Muscle of leg (tissue), 11 donors: ENCODE data around the gene ALDH16A1. TPM values are rescaled to one million over a fixed set of nuclear protein-coding genes. Genes with fewer than 3 reads are reported as not detected.

ENCODE experiments used
- DNase-seq: peaks from one replicate; pipeline ENCODE4 v3.0.0; 2013
- H3K27ac ChIP-seq: one replicate; pipeline ENCODE4 v1.5.1; 2013; ENCODE audit warnings: mild to moderate bottlenecking, low read length, control low read depth
- H3K27me3 ChIP-seq: one replicate; pipeline ENCODE4 v1.6.1; 2013; ENCODE audit warnings: low read length; ENCODE audit not compliant: control insufficient read depth, insufficient read depth
- H3K36me3 ChIP-seq: one replicate; pipeline ENCODE4 v1.6.1; 2013; ENCODE audit warnings: low read length; ENCODE audit not compliant: control insufficient read depth, insufficient read depth
- H3K4me1 ChIP-seq: one replicate; pipeline ENCODE4 v1.6.1; 2013; ENCODE audit warnings: low read length; ENCODE audit not compliant: control insufficient read depth, insufficient read depth
- H3K4me3 ChIP-seq: one replicate; pipeline ENCODE4 v1.5.1; 2013; ENCODE audit warnings: low read length, control low read depth
- H3K9me3 ChIP-seq: replicated peaks from 2 replicates; pipeline ENCODE4 v1.6.1; 2013; ENCODE audit warnings: low read depth, low read length; ENCODE audit not compliant: control insufficient read depth
- WGBS: methylation state at CpG from one replicate; pipeline ENCODE4 v1.1.5; 2013; ENCODE audit warnings: missing lambda C conversion rate; ENCODE audit not compliant: insufficient coverage; 5-methylcytosine and 5-hydroxymethylcytosine counted together
- polyA plus RNA-seq, 8 donors: library from polyadenylated mRNA; unstranded; fragments of 120-200 nt; gene quantifications; one replicate each; pipeline versions ENCODE4 v1.2.1 to v1.2.3, GENCODE V29; 2013; ENCODE audit warnings: inconsistent platforms in 1 of 8, low replicate concordance in 1 of 8; ENCODE audit not compliant: insufficient read length in 8 of 8, insufficient read depth in 1 of 8
- total RNA-seq: library from RNA; stranded (reverse); fragments of 120-200 nt; gene quantifications from one replicate; pipeline ENCODE4 v1.2.4, GENCODE V29; 2013

ALDH16A1 gene
- total and polyA plus RNA-seq, 9 donors, result 11.3 to 18.8 (median 14.2) TPM

GRCh38 chr19:49414256-49414655 lies 38.8 kb upstream of the ALDH16A1 start:
- H3K27ac ChIP-seq, result no peak overlapping the region
- no peak for DNase-seq
- H3K4me1 ChIP-seq, result peaks cover 17% of the 10 kb centered on the region
- no peaks in the 10 kb centered on the region for H3K36me3 ChIP-seq
- H3K27me3 ChIP-seq, result peaks cover 31% of the 10 kb centered on the region
- 73% methylated on average over 3 of the region's 3 CpGs for WGBS
- H3K4me3 ChIP-seq, result no peak overlapping the region
- H3K9me3 ChIP-seq, result no peaks in the 10 kb centered on the region

GRCh38 chr19:49415102-49415809 lies 37.8 kb upstream of the ALDH16A1 start:
- H3K4me3 ChIP-seq, result no peak overlapping the region
- peaks cover 17% of the 10 kb centered on the region for H3K4me1 ChIP-seq
- no peaks in the 10 kb centered on the region for H3K9me3 ChIP-seq
- H3K36me3 ChIP-seq, result no peaks in the 10 kb centered on the region
- WGBS, result 52% methylated on average over 8 of the region's 15 CpGs
- no peak for DNase-seq
- H3K27ac ChIP-seq, result no peak overlapping the region
- H3K27me3 ChIP-seq, result peaks cover 39% of the 10 kb centered on the region

DNA sequence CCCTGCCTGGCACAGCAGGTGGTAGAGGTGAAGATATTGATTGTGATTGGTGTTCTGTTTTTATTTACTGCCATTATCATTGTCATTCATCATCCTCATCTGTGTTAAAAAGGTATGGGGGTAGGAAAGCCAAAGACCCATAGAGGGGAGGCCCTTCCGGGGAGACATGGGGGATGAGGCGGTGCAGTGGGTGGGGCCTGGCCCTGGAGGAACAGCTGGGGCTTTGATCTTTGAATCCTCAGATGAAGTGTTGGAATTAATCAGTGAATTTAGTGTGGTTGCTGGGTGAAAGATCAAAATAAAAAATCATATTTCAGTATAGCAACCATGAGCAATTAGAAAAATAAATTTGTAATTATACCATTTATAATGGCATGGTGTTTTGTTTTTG lies 37.2 kb upstream of the ALDH16A1 start:
- WGBS, result no CpG with 5 or more reads among the region's 2 CpGs
- peaks cover 17% of the 10 kb centered on the region for H3K4me1 ChIP-seq
- no peak for DNase-seq

GRCh38 chr19:49417088-49417487 lies 35.9 kb upstream of the ALDH16A1 start:
- H3K9me3 ChIP-seq, result no peaks in the 10 kb centered on the region
- no peak for DNase-seq
- H3K27ac ChIP-seq, result no peak overlapping the region
- no peak overlapping the region for H3K4me3 ChIP-seq
- H3K4me1 ChIP-seq, result peaks cover 21% of the 10 kb centered on the region
- peaks cover 55% of the 10 kb centered on the region for H3K27me3 ChIP-seq
- H3K36me3 ChIP-seq, result no peaks in the 10 kb centered on the region
- 26% methylated on average over 2 of the region's 7 CpGs for WGBS

More for the DNA sequence above, 37.2 kb upstream of the ALDH16A1 start:
- H3K27ac ChIP-seq, result no peak overlapping the region
- H3K36me3 ChIP-seq, result no peaks in the 10 kb centered on the region
- no peaks in the 10 kb centered on the region for H3K9me3 ChIP-seq
- H3K27me3 ChIP-seq, result peaks cover 44% of the 10 kb centered on the region
- H3K4me3 ChIP-seq, result no peak overlapping the region

DNA sequence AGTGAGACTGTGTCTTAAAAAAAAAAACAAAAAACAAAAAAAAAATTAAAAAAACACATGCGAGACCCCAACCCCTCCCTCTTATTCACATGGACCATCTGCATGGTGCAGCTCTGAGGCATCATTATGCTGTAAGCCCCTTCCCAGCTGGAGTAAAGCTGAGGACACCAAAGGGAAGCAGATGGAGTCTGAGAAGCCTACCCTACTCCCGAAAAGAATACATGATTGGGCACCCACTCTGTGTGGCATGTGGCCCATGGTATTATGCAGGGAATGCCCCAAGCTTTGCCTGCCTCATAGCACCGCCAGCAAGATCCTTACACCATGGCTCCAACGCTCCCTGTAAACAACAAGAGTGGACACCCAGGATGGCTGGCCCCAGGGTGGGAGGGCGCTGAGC lies 34.5 kb upstream of the ALDH16A1 start:
- DNase-seq, result no peak
- H3K27ac ChIP-seq, result no peak overlapping the region
- no peak overlapping the region for H3K4me3 ChIP-seq
- H3K27me3 ChIP-seq, result peaks cover 69% of the 10 kb centered on the region
- WGBS, result 100% methylated on average over 1 of the region's 5 CpGs
- no peaks in the 10 kb centered on the region for H3K36me3 ChIP-seq
- H3K4me1 ChIP-seq, result peaks cover 21% of the 10 kb centered on the region
- no peaks in the 10 kb centered on the region for H3K9me3 ChIP-seq

DNA sequence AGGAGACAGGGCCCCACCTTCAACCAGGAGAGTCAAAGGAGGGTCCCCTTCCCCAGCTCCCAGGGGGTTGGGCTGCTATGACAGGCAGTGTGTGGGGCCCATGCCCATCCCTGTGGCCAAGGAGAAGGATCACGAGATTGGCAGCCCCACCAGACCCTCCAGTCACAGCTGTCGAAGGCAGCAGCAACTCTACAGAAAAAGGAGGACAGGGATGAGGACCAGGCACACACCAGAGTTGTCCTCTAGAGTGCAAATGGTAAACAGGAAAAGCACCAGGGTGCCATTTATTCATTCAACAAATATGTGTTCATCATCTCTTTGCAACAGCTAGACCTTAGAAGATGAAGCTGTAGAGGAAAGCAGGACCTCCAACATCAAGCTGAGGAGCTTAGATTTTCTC lies 33.9 kb upstream of the ALDH16A1 start:
- Histone ChIP-seq H3K4me1 (peaks cover 15% of the 10 kb centered on the region), H3K27ac (no peak overlapping the region), H3K9me3 (no peaks in the 10 kb centered on the region), H3K27me3 (peaks cover 76% of the 10 kb centered on the region), H3K4me3 (no peak overlapping the region), H3K36me3 (no peaks in the 10 kb centered on the region)
- WGBS, result 80% methylated on average over 1 of the region's 2 CpGs
- no peak for DNase-seq

DNA sequence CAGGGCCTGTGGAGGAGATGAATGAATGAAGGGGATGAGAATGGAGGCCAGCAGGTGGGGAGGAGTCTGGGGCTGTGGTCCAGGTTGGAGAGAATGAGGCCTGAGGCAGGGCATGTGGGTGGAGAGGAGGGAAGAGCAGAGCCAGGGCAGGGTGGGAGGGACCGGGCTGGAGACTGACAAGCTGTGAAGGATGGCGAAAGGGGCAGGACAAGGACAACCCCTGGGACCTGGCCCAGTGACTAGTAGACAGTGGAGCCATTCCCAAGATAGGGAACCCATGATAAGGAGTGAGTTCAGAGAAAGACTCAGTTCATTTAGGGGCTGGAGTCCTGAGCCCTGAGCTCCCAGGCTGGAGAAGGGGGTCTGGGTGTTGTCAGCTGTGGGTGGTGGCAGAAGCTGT lies 32.8 kb upstream of the ALDH16A1 start:
- no peak overlapping the region for H3K27ac ChIP-seq
- H3K4me1 ChIP-seq, result peaks cover 15% of the 10 kb centered on the region
- no peak overlapping the region for H3K4me3 ChIP-seq
- no peaks in the 10 kb centered on the region for H3K36me3 ChIP-seq
- no peaks in the 10 kb centered on the region for H3K9me3 ChIP-seq
- no peak for DNase-seq
- 56% methylated on average over 2 of the region's 2 CpGs for WGBS
- H3K27me3 ChIP-seq, result peaks cover 87% of the 10 kb centered on the region

DNA sequence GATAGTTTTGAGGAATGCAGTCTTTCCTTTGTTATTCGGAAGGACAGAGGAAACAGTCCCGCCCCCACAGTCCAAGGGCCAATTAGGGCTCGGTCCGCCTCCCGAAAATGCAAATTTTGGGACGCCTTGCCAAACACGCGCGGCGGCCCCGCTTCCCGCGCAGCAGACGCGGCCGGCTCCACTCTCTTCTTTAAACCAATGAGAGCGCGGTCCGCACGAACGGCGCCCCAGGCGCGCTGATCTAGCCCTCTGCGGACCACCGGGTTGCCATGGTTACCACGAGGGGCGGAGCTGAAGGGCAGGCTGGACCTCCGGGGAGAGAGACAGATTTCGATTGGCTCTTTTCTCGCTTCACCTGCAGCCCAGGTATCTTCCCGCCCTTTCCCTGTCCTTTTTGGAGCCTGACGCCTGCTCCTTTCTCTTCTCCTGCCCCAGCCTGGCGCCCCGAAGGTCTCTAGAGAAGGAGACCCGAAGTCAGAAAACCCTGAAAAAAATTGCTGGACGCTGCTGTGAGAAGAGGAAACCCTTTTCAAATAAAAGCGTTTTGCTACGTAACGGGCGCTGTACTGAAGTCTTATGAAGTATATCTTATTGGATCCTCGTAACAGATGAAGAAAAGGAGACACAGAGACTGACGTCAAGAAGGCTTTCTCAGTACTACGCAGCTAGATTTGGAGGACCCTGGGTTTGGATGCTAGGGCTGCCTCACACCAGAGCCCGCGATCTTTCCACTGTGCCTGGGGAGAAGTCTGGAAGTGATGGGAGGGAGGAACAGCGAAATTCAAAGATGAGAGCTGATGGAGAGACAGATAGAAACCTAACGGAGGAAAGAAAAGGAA lies 31.8 kb upstream of the ALDH16A1 start:
- Histone ChIP-seq H3K4me1 (peaks cover 18% of the 10 kb centered on the region), H3K9me3 (no peaks in the 10 kb centered on the region), H3K36me3 (no peaks in the 10 kb centered on the region), H3K27me3 (peaks cover 97% of the 10 kb centered on the region), H3K4me3 (no peak overlapping the region), H3K27ac (no peak overlapping the region)
- 8% methylated on average over 40 of the region's 48 CpGs for WGBS
- DNase-seq, result peak; percentile 81

DNA sequence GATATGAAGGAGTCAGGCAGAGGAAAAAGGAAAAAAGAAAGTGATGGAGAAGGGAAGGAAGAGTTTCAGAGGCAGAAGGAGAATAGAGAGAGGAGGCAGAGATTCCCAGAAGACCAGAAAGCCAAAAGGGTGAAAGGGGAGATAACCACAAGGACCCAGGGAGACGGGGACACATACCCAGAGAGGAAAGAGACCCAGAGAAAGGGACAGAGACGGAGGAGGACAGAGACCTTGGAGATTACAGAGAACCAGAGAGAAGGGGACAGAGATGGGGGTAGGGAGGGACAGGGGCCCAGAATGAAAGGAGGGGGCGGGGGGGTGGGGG lies 31.2 kb upstream of the ALDH16A1 start:
- WGBS, result 25% methylated on average over 1 of the region's 3 CpGs

GRCh38 chr19:49422407-49423070 lies 30.5 kb upstream of the ALDH16A1 start:
- H3K4me1 ChIP-seq, result peaks cover 19% of the 10 kb centered on the region
- DNase-seq, result peak; percentile 39
- no peak overlapping the region for H3K27ac ChIP-seq
- under 1% methylated on average over 58 of the region's 58 CpGs for WGBS
- H3K36me3 ChIP-seq, result no peaks in the 10 kb centered on the region
- H3K4me3 ChIP-seq, result no peak overlapping the region
- H3K9me3 ChIP-seq, result no peaks in the 10 kb centered on the region
- peaks cover 97% of the 10 kb centered on the region for H3K27me3 ChIP-seq

More for the DNA sequence above, 31.2 kb upstream of the ALDH16A1 start:
- DNase-seq, result no peak
- no peaks in the 10 kb centered on the region for H3K36me3 ChIP-seq
- no peak overlapping the region for H3K4me3 ChIP-seq
- H3K27ac ChIP-seq, result no peak overlapping the region
- H3K9me3 ChIP-seq, result no peaks in the 10 kb centered on the region
- H3K27me3 ChIP-seq, result peaks cover 97% of the 10 kb centered on the region
- peaks cover 19% of the 10 kb centered on the region for H3K4me1 ChIP-seq
